ENCODE measurements around the gene C19orf44. TPM values are rescaled to one million over a fixed set of nuclear protein-coding genes. Genes with fewer than 3 reads are reported as not detected.
"Not testable (repeated sequence)": the region's sequence is repeated elsewhere in the genome, so short reads cannot be mapped to it uniquely, and the experiment has no call there.

C19orf44 gene
- total RNA-seq, 2 donors from 2014 or later = 4.0 to 4.2 TPM

GRCh38 chr19:16461630-16462051, 34.6 kb upstream of the C19orf44 start:
- no peak overlapping the region for H3K4me3 Mint-ChIP-seq
- peaks cover 33% of the 10 kb centered on the region for H3K4me1 Mint-ChIP-seq
- H3K27me3 Mint-ChIP-seq = no peaks in the 10 kb centered on the region
- H3K27ac Mint-ChIP-seq = no peak overlapping the region
- peaks cover 6% of the 10 kb centered on the region for H3K36me3 Mint-ChIP-seq (ENCODE audit: low read depth)
- no peaks in the 10 kb centered on the region for H3K9me3 Mint-ChIP-seq
- no peak for ATAC-seq (replicated peaks)

- H3K9me3 Mint-ChIP-seq = no peaks in the 10 kb centered on the region
- H3K36me3 Mint-ChIP-seq (ENCODE audit: low read depth) = peaks cover 6% of the 10 kb centered on the region
- peak overlapping the region; percentile 58 for H3K27ac Mint-ChIP-seq
- peaks cover 31% of the 10 kb centered on the region for H3K4me1 Mint-ChIP-seq
- no peak overlapping the region for H3K4me3 Mint-ChIP-seq
- no peaks in the 10 kb centered on the region for H3K27me3 Mint-ChIP-seq
- peak; percentile 58 for ATAC-seq (replicated peaks)
Observed at GRCh38 chr19:16462757-16463250, 33.4 kb upstream of the C19orf44 start.

GRCh38 chr19:16463341-16463990, 32.7 kb upstream of the C19orf44 start:
- peak overlapping the region; percentile 58 for H3K27ac Mint-ChIP-seq
- no peak for ATAC-seq (replicated peaks)
- peaks cover 32% of the 10 kb centered on the region for H3K4me1 Mint-ChIP-seq
- H3K9me3 Mint-ChIP-seq = no peaks in the 10 kb centered on the region
- H3K27me3 Mint-ChIP-seq = no peaks in the 10 kb centered on the region
- H3K36me3 Mint-ChIP-seq (ENCODE audit: low read depth) = peaks cover 6% of the 10 kb centered on the region
- H3K4me3 Mint-ChIP-seq = no peak overlapping the region

GRCh38 chr19:16463991-16464575, 32.1 kb upstream of the C19orf44 start:
- Mint-ChIP-seq H3K27ac (peak overlapping the region; percentile 58), H3K4me3 (no peak overlapping the region), H3K27me3 (no peaks in the 10 kb centered on the region), H3K36me3 (ENCODE audit: low read depth) (peaks cover 10% of the 10 kb centered on the region), H3K4me1 (peaks cover 32% of the 10 kb centered on the region), H3K9me3 (no peaks in the 10 kb centered on the region)
- ATAC-seq (replicated peaks) = no peak

- ATAC-seq (replicated peaks) = no peak
- Mint-ChIP-seq H3K36me3 (ENCODE audit: low read depth) (peaks cover 18% of the 10 kb centered on the region), H3K9me3 (no peaks in the 10 kb centered on the region), H3K4me3 (no peak overlapping the region), H3K27ac (no peak overlapping the region), H3K27me3 (no peaks in the 10 kb centered on the region), H3K4me1 (peaks cover 36% of the 10 kb centered on the region)
Observed at GRCh38 chr19:16465239-16465638, 31.0 kb upstream of the C19orf44 start.

GRCh38 chr19:16466802-16467427, 29.3 kb upstream of the C19orf44 start:
- not testable (repeated sequence) for H3K9me3 Mint-ChIP-seq; H3K4me3 Mint-ChIP-seq; ATAC-seq (replicated peaks); H3K27me3 Mint-ChIP-seq
- Mint-ChIP-seq H3K27ac (peak overlapping the region; percentile 53), H3K4me1 (peaks cover 41% of the 10 kb centered on the region), H3K36me3 (ENCODE audit: low read depth) (peaks cover 18% of the 10 kb centered on the region)

GRCh38 chr19:16467581-16467980, 28.6 kb upstream of the C19orf44 start:
- H3K4me1 Mint-ChIP-seq = peaks cover 41% of the 10 kb centered on the region
- no peak overlapping the region for H3K4me3 Mint-ChIP-seq
- H3K27ac Mint-ChIP-seq = peak overlapping the region; percentile 53
- H3K9me3 Mint-ChIP-seq = no peaks in the 10 kb centered on the region
- no peaks in the 10 kb centered on the region for H3K27me3 Mint-ChIP-seq
- ATAC-seq (replicated peaks) = no peak
- H3K36me3 Mint-ChIP-seq (ENCODE audit: low read depth) = peaks cover 18% of the 10 kb centered on the region

GRCh38 chr19:16470541-16470910, 25.7 kb upstream of the C19orf44 start:
- peak overlapping the region; percentile 72 for H3K4me3 Mint-ChIP-seq
- peaks cover 32% of the 10 kb centered on the region for H3K4me1 Mint-ChIP-seq
- no peaks in the 10 kb centered on the region for H3K27me3 Mint-ChIP-seq
- no peaks in the 10 kb centered on the region for H3K9me3 Mint-ChIP-seq
- peaks cover 18% of the 10 kb centered on the region for H3K36me3 Mint-ChIP-seq (ENCODE audit: low read depth)
- H3K27ac Mint-ChIP-seq = peak overlapping the region; percentile 0
- no peak for ATAC-seq (replicated peaks)

GRCh38 chr19:16470911-16471811, 25.0 kb upstream of the C19orf44 start:
- Mint-ChIP-seq H3K4me1 (peaks cover 31% of the 10 kb centered on the region), H3K27ac (peak overlapping the region; percentile 0)

GRCh38 chr19:16472559-16472899, 23.7 kb upstream of the C19orf44 start:
- not testable (repeated sequence) for H3K27ac Mint-ChIP-seq; H3K9me3 Mint-ChIP-seq; H3K27me3 Mint-ChIP-seq; ATAC-seq (replicated peaks)
- Mint-ChIP-seq H3K4me1 (peaks cover 24% of the 10 kb centered on the region), H3K4me3 (peak overlapping the region; percentile 63), H3K36me3 (ENCODE audit: low read depth) (peaks cover 12% of the 10 kb centered on the region)

More at GRCh38 chr19:16470911-16471811, 25.0 kb upstream of the C19orf44 start:
- Mint-ChIP-seq H3K4me3 (peak overlapping the region; percentile 72), H3K27me3 (no peaks in the 10 kb centered on the region), H3K9me3 (no peaks in the 10 kb centered on the region), H3K36me3 (ENCODE audit: low read depth) (peaks cover 16% of the 10 kb centered on the region)
- ATAC-seq (replicated peaks) = peak; percentile 27

GRCh38 chr19:16472992-16473391, 23.2 kb upstream of the C19orf44 start:
- no peak for ATAC-seq (replicated peaks)
- H3K4me3 Mint-ChIP-seq = peak overlapping the region; percentile 63
- no peaks in the 10 kb centered on the region for H3K9me3 Mint-ChIP-seq
- no peak overlapping the region for H3K27ac Mint-ChIP-seq
- peaks cover 12% of the 10 kb centered on the region for H3K36me3 Mint-ChIP-seq (ENCODE audit: low read depth)
- peaks cover 19% of the 10 kb centered on the region for H3K4me1 Mint-ChIP-seq
- no peaks in the 10 kb centered on the region for H3K27me3 Mint-ChIP-seq

- ATAC-seq (replicated peaks) = no peak
- no peak overlapping the region for H3K27ac Mint-ChIP-seq
- H3K4me3 Mint-ChIP-seq = no peak overlapping the region
- H3K4me1 Mint-ChIP-seq = peaks cover 15% of the 10 kb centered on the region
- H3K9me3 Mint-ChIP-seq = no peaks in the 10 kb centered on the region
- peaks cover 9% of the 10 kb centered on the region for H3K36me3 Mint-ChIP-seq (ENCODE audit: low read depth)
- H3K27me3 Mint-ChIP-seq = no peaks in the 10 kb centered on the region
Observed at GRCh38 chr19:16473875-16474392, 22.3 kb upstream of the C19orf44 start.

GRCh38 chr19:16476401-16476800, 19.8 kb upstream of the C19orf44 start:
- Mint-ChIP-seq H3K4me1 (no peaks in the 10 kb centered on the region), H3K27ac (no peak overlapping the region), H3K9me3 (no peaks in the 10 kb centered on the region), H3K4me3 (no peak overlapping the region), H3K27me3 (no peaks in the 10 kb centered on the region), H3K36me3 (ENCODE audit: low read depth) (no peaks in the 10 kb centered on the region)
- ATAC-seq (replicated peaks) = no peak

- H3K4me3 Mint-ChIP-seq = no peak overlapping the region
- H3K4me1 Mint-ChIP-seq = no peaks in the 10 kb centered on the region
- no peak for ATAC-seq (replicated peaks)
- no peaks in the 10 kb centered on the region for H3K36me3 Mint-ChIP-seq (ENCODE audit: low read depth)
- H3K27me3 Mint-ChIP-seq = no peaks in the 10 kb centered on the region
- H3K27ac Mint-ChIP-seq = peak overlapping the region; percentile 36
- H3K9me3 Mint-ChIP-seq = no peaks in the 10 kb centered on the region
Observed at GRCh38 chr19:16477311-16477710, 18.9 kb upstream of the C19orf44 start.

Data from activated T-helper 17 cell treated with anti-CD3 and anti-CD28 coated beads, Interleukin-2, amount 50 U/mL, for 72 hours (primary cell).